Mesendoderm (in vitro differentiated cells): ENCODE results near the gene FCRL1.

Experiments
- DNase-seq: peaks from one replicate; pipeline ENCODE4 v3.0.0; 2013
- H2AK5ac ChIP-seq: 2 replicates; pipeline ENCODE4 v1.6.1; 2013; ENCODE audit warnings: low read length, inconsistent platforms
- H2BK120ac ChIP-seq: 2 replicates; pipeline ENCODE4 v1.6.1; 2013; ENCODE audit warnings: low read depth, mild to moderate bottlenecking, low read length, moderate library complexity, mixed read lengths
- H2BK15ac ChIP-seq: replicated peaks from 2 replicates; pipeline ENCODE4 v1.6.1; 2013; ENCODE audit warnings: low read depth, mild to moderate bottlenecking, moderate library complexity
- H2BK5ac ChIP-seq: 2 replicates; pipeline ENCODE4 v1.6.1; 2013; ENCODE audit warnings: low read length, inconsistent platforms
- H3K18ac ChIP-seq: 2 replicates; pipeline ENCODE4 v1.6.1; 2013; ENCODE audit warnings: mild to moderate bottlenecking, low read length, mixed read lengths
- H3K23ac ChIP-seq: one replicate; pipeline ENCODE4 v1.6.1; 2013; ENCODE audit warnings: low read length
- H3K27ac ChIP-seq: 2 replicates; pipeline ENCODE4 v1.5.1; 2013; ENCODE audit warnings: low read depth, mild to moderate bottlenecking, inconsistent platforms, low read length, moderate library complexity
- H3K27me3 ChIP-seq: 2 replicates; pipeline ENCODE4 v1.6.1; 2013; ENCODE audit warnings: low read length, control low read depth, mild to moderate bottlenecking, inconsistent platforms; ENCODE audit not compliant: insufficient read depth, poor library complexity
- H3K36me3 ChIP-seq: 2 replicates; pipeline ENCODE4 v1.6.1; 2013; ENCODE audit warnings: low read length, inconsistent platforms; ENCODE audit not compliant: control insufficient read depth, insufficient read depth
- H3K4ac ChIP-seq: one replicate; pipeline ENCODE4 v1.6.1; 2013; ENCODE audit warnings: low read depth, mild to moderate bottlenecking, low read length, moderate library complexity
- H3K4me1 ChIP-seq: 2 replicates; pipeline ENCODE4 v1.6.1; 2013; ENCODE audit warnings: low read depth, low read length, inconsistent platforms; ENCODE audit not compliant: control insufficient read depth
- H3K4me2 ChIP-seq: 2 replicates; pipeline ENCODE4 v1.6.1; 2013; ENCODE audit warnings: low read length
- H3K4me3 ChIP-seq: 2 replicates; pipeline ENCODE4 v1.5.1; 2013; ENCODE audit warnings: mild to moderate bottlenecking, low read length
- H3K56ac ChIP-seq: one replicate; pipeline ENCODE4 v1.6.1; 2013; ENCODE audit warnings: low read length
- H3K79me1 ChIP-seq: 2 replicates; pipeline ENCODE4 v1.6.1; 2013; ENCODE audit warnings: low read length, inconsistent platforms
- H3K79me2 ChIP-seq: 2 replicates; pipeline ENCODE4 v1.6.1; 2013; ENCODE audit warnings: mild to moderate bottlenecking, low read length; ENCODE audit not compliant: control insufficient read depth, insufficient read depth
- H3K9ac ChIP-seq: 2 replicates; pipeline ENCODE4 v1.6.1; 2013; ENCODE audit warnings: low read length, inconsistent platforms
- H4K5ac ChIP-seq: one replicate; pipeline ENCODE4 v1.6.1; 2013; ENCODE audit warnings: low read length
- H4K8ac ChIP-seq: one replicate; pipeline ENCODE4 v1.6.1; 2013; ENCODE audit warnings: low read depth, mild to moderate bottlenecking, control low read depth, low read length, moderate library complexity
- WGBS: extraction: QIAGEN DNeasy Blood & Tissue Kit; methylation state at CpG from one replicate; pipeline ENCODE4 v1.1.7; 2013; ENCODE audit warnings: low lambda C conversion rate, missing lambda C conversion rate; ENCODE audit not compliant: insufficient coverage; ENCODE audit errors: extremely low coverage; 5-methylcytosine and 5-hydroxymethylcytosine counted together

The FCRL1 gene

DNA sequence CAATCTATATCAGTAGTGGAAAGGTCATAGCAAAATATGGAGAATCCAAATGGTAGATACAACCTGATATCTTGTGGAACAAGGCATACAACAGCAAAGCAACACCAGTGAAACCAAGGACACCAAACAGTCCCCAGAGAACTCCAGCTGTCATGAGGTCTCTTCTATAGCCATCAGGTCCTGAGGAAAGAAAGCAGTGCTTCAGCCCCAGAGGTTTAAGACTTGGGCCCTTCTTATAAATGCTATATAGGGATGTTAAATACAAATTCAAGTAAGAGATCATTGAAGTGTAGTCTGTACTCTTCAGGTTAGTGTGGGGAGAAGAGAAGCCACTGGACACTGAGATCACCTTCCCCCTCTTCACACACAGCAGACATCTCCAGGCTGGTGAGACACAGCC lies 53.1 kb downstream of the FCRL1 start:
- Histone ChIP-seq H3K23ac (no peak overlapping the region), H3K4me2 (no peak overlapping the region), H3K4me3 (no peak overlapping the region), H4K5ac (no peak overlapping the region), H4K8ac (no peak overlapping the region), H2BK5ac (no peak overlapping the region), H3K56ac (no peak overlapping the region), H3K79me2 (no peaks in the 10 kb centered on the region), H3K4ac (no peak overlapping the region), H3K36me3 (no peaks in the 10 kb centered on the region), H3K27ac (no peak overlapping the region), H2AK5ac (no peak overlapping the region), H3K79me1 (no peaks in the 10 kb centered on the region), H3K27me3 (no peaks in the 10 kb centered on the region), H2BK15ac (no peak overlapping the region), H3K4me1 (no peaks in the 10 kb centered on the region), H3K18ac (no peak overlapping the region), H3K9ac (no peak overlapping the region), H2BK120ac (no peak overlapping the region)
- no peak for DNase-seq

- H3K27me3 ChIP-seq: no peaks in the 10 kb centered on the region
- H4K8ac ChIP-seq: no peak overlapping the region
- H3K9ac ChIP-seq: no peak overlapping the region
- no peak overlapping the region for H2AK5ac ChIP-seq
- H3K23ac ChIP-seq: no peak overlapping the region
- no peak overlapping the region for H3K27ac ChIP-seq
- WGBS: no CpG with 5 or more reads among the region's 4 CpGs
- H3K79me1 ChIP-seq: no peaks in the 10 kb centered on the region
- H3K56ac ChIP-seq: no peak overlapping the region
- H3K36me3 ChIP-seq: no peaks in the 10 kb centered on the region
- DNase-seq: no peak
- H2BK5ac ChIP-seq: no peak overlapping the region
- H2BK15ac ChIP-seq: no peak overlapping the region
- H3K79me2 ChIP-seq: no peaks in the 10 kb centered on the region
- H3K4me3 ChIP-seq: no peak overlapping the region
- H3K4me2 ChIP-seq: no peak overlapping the region
- H3K4me1 ChIP-seq: no peaks in the 10 kb centered on the region
- no peak overlapping the region for H2BK120ac ChIP-seq
- H3K18ac ChIP-seq: no peak overlapping the region
- no peak overlapping the region for H4K5ac ChIP-seq
- no peak overlapping the region for H3K4ac ChIP-seq
Measured at GRCh38 chr1:157758018-157758417, 61.9 kb downstream of the FCRL1 start.

DNA sequence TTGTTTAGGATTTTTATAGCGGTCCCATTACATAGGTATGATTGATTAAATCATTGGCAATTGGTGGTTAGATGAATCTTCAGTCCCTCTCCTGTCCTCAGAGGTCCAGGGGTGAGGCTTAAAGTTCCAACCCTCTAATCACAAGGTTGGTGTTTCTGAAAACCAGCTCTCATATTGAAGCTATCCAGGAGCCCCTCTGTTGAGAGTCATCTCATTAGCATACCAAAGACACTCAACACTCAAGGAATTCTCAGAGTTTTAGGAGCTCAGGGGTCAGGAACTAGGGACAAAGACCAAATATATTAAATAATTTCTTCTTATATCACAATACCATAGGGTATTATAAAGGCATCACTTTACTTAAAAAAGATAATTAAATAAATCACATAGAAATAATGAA lies 66.3 kb downstream of the FCRL1 start:
- Histone ChIP-seq H3K27me3 (no peaks in the 10 kb centered on the region), H3K79me2 (no peaks in the 10 kb centered on the region), H2AK5ac (no peak overlapping the region), H3K79me1 (no peaks in the 10 kb centered on the region), H3K18ac (no peak overlapping the region), H2BK5ac (no peak overlapping the region), H3K9ac (no peak overlapping the region), H3K4ac (no peak overlapping the region), H3K27ac (no peak overlapping the region), H3K4me3 (no peak overlapping the region), H3K56ac (no peak overlapping the region), H4K8ac (no peak overlapping the region), H3K23ac (no peak overlapping the region), H3K36me3 (no peaks in the 10 kb centered on the region), H3K4me2 (no peak overlapping the region), H3K4me1 (no peaks in the 10 kb centered on the region), H2BK15ac (no peak overlapping the region), H4K5ac (no peak overlapping the region), H2BK120ac (no peak overlapping the region)
- DNase-seq: peak; percentile 18
- WGBS: no CpG with 5 or more reads among the region's 1 CpG

DNA sequence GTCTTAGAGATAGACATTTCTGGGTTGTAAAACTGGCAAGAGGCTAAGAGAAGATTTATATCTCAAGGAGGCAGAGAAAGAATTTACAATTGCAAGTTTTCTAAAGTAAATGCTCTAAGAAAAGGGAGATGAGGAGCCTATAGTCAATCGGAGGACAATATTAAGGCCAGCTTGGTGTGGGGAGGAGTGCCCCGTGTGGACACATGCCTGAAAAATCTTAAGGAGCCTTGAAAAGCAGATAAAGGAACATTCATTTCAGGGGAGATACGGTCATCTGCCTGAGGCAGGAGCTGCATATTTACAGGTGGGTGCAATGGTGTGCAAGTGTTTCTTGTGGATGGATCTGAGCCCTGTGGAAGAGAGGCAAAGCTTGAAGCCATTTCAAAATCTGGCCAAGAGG lies 68.6 kb downstream of the FCRL1 start:
- H3K79me2 ChIP-seq: no peaks in the 10 kb centered on the region
- no peak overlapping the region for H3K4ac ChIP-seq
- no peak overlapping the region for H3K56ac ChIP-seq
- no peak overlapping the region for H2BK5ac ChIP-seq
- H3K27ac ChIP-seq: no peak overlapping the region
- H3K18ac ChIP-seq: no peak overlapping the region
- WGBS: no CpG with 5 or more reads among the region's 3 CpGs
- H4K8ac ChIP-seq: no peak overlapping the region
- peak; percentile 23 for DNase-seq
- no peak overlapping the region for H3K4me2 ChIP-seq
- no peak overlapping the region for H2AK5ac ChIP-seq
- no peak overlapping the region for H2BK120ac ChIP-seq
- no peaks in the 10 kb centered on the region for H3K79me1 ChIP-seq
- no peak overlapping the region for H3K23ac ChIP-seq
- no peaks in the 10 kb centered on the region for H3K36me3 ChIP-seq
- H3K9ac ChIP-seq: no peak overlapping the region
- no peak overlapping the region for H4K5ac ChIP-seq
- no peaks in the 10 kb centered on the region for H3K4me1 ChIP-seq
- H3K4me3 ChIP-seq: no peak overlapping the region
- no peaks in the 10 kb centered on the region for H3K27me3 ChIP-seq
- H2BK15ac ChIP-seq: no peak overlapping the region

DNA sequence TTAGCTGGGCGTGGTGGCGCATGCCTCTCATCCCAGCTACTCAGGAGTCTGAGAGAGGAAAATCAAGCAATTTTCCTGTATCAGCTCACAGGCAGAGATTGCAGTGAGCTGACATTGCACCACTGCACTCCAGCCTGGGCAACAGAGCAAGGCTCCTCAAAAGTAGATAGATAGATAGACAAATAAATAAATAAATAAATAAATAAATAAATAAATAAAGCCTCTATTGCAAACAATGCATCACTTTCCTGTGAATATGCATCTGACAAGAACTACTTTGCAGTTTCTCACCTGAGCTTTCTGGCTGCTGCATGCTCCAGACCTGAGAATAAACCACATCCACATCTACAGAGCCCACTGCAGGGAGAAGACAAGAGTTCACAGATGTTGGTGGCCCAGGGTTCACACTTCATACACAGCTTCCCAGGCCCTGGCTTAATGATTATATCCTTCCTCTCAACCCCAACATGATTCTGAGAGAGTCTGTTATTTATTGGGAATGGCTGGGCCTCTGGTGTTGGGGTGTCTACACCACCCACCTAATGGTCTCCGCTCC lies 71.6 kb downstream of the FCRL1 start:
- DNase-seq: no peak
- no peak overlapping the region for H3K4me2 ChIP-seq
- H3K4me3 ChIP-seq: no peak overlapping the region
- no peaks in the 10 kb centered on the region for H3K27me3 ChIP-seq
- no peaks in the 10 kb centered on the region for H3K79me1 ChIP-seq
- H2BK15ac ChIP-seq: no peak overlapping the region
- no peak overlapping the region for H3K4ac ChIP-seq
- no peak overlapping the region for H2BK5ac ChIP-seq
- H3K27ac ChIP-seq: no peak overlapping the region
- H4K8ac ChIP-seq: no peak overlapping the region
- H3K9ac ChIP-seq: no peak overlapping the region
- no peak overlapping the region for H3K23ac ChIP-seq
- H3K18ac ChIP-seq: no peak overlapping the region
- H3K4me1 ChIP-seq: no peaks in the 10 kb centered on the region
- no peak overlapping the region for H4K5ac ChIP-seq
- no CpG with 5 or more reads among the region's 3 CpGs for WGBS
- no peaks in the 10 kb centered on the region for H3K36me3 ChIP-seq
- H2BK120ac ChIP-seq: no peak overlapping the region
- no peaks in the 10 kb centered on the region for H3K79me2 ChIP-seq
- no peak overlapping the region for H2AK5ac ChIP-seq
- H3K56ac ChIP-seq: no peak overlapping the region
